CD8-positive, alpha-beta memory T cell (primary cell): ENCODE data around the gene SPATS2. TPM values are rescaled to one million over a fixed set of nuclear protein-coding genes. Genes with fewer than 3 reads are reported as not detected.

ENCODE experiments used
- CTCF ChIA-PET: fragments of 350-600 bp; sonication (Branson Sonifier 250); formaldehyde crosslinking; loops from one replicate; lab custom pipeline; 2021; ENCODE audit warnings: antibody characterized with exemption; lab: Charles Lee
- POLR2A ChIA-PET: fragments of 350-600 bp; sonication (Branson Sonifier 250); formaldehyde crosslinking; loops from one replicate; lab custom pipeline; 2021; ENCODE audit warnings: antibody characterized with exemption; lab: Charles Lee
- DNase-seq, 5 donors: peaks; one replicate each; pipeline versions ENCODE4 v3.0.0 to v3.0.0-alpha.2; 2020 to 2022; ENCODE audit warnings: mixed read lengths in 1 of 5
- H3K27ac ChIP-seq: one replicate; pipeline ENCODE4 v1.7.0; 2013; ENCODE audit warnings: low read depth, mild to moderate bottlenecking, low read length, moderate library complexity
- H3K27me3 ChIP-seq: 2 replicates; pipeline ENCODE4 v1.7.0; 2013; ENCODE audit warnings: low read length, mild to moderate bottlenecking; ENCODE audit not compliant: insufficient read depth, poor library complexity, severe bottlenecking
- H3K36me3 ChIP-seq: 2 replicates; pipeline ENCODE4 v1.7.0; 2013; ENCODE audit warnings: mild to moderate bottlenecking, low read length, moderate library complexity; ENCODE audit not compliant: insufficient read depth
- H3K4me1 ChIP-seq: 2 replicates; pipeline ENCODE4 v1.7.0; 2013; ENCODE audit warnings: mild to moderate bottlenecking, low read length, moderate library complexity; ENCODE audit not compliant: insufficient read depth
- H3K4me3 ChIP-seq: 2 replicates; pipeline ENCODE4 v1.7.0; 2013; ENCODE audit warnings: mild to moderate bottlenecking, low read length
- H3K9me3 ChIP-seq: 2 replicates; pipeline ENCODE4 v1.7.0; 2013; ENCODE audit warnings: mild to moderate bottlenecking, low read length
- H3K27ac Mint-ChIP-seq, 8 donors: one replicate each; pipeline ENCODE4 v1.8.0; 2020 to 2021; ENCODE audit warnings: mixed read lengths in 8 of 8, mild to moderate bottlenecking in 6 of 8, inconsistent platforms in 3 of 8, moderate library complexity in 3 of 8
- H3K27me3 Mint-ChIP-seq, 2 donors: one replicate each; pipeline ENCODE4 v1.8.0; 2020 to 2021; ENCODE audit warnings: mixed read lengths in 2 of 2, mild to moderate bottlenecking in 1 of 2, moderate library complexity in 1 of 2
- H3K36me3 Mint-ChIP-seq, 3 donors: one replicate each; pipeline ENCODE4 v1.8.0; 2020 to 2021; ENCODE audit warnings: mixed read lengths in 3 of 3, inconsistent platforms in 1 of 3, mild to moderate bottlenecking in 1 of 3
- H3K4me1 Mint-ChIP-seq, 3 donors: one replicate each; pipeline ENCODE4 v1.8.0; 2020 to 2021; ENCODE audit warnings: mixed read lengths in 3 of 3, inconsistent platforms in 1 of 3, mild to moderate bottlenecking in 1 of 3
- H3K4me3 Mint-ChIP-seq, 7 donors: one replicate each; pipeline ENCODE4 v1.8.0; 2020 to 2021; ENCODE audit warnings: mixed read lengths in 7 of 7, mild to moderate bottlenecking in 6 of 7, moderate library complexity in 4 of 7, inconsistent platforms in 2 of 7
- H3K9me3 Mint-ChIP-seq, 5 donors: one replicate each; pipeline ENCODE4 v1.8.0; 2020 to 2022; ENCODE audit warnings: mixed read lengths in 5 of 5, mild to moderate bottlenecking in 3 of 5, moderate library complexity in 2 of 5, inconsistent platforms in 1 of 5
- polyA plus RNA-seq: library from polyadenylated mRNA; unstranded; fragments of 300-500 nt; fragmentation: Illumina TruSeq; gene quantifications from one replicate; pipeline ENCODE4 v1.2.3, GENCODE V29; 2021
- total RNA-seq, 2 experiments: library from RNA; stranded (reverse); gene quantifications; one replicate each; pipeline ENCODE4 v1.2.3, GENCODE V29; 2021

SPATS2 gene
- total and polyA plus RNA-seq, 3 experiments from 2014 or later = 7.6 to 9.4 (median 9.1) TPM

GRCh38 chr12:49549735-49550692 lies 182.8 kb downstream of the SPATS2 start:
- ChIA-PET POLR2A (no interaction called here), CTCF (interaction anchor here (1.5 kb wide), 1 partner anchor 30 kb away, joined by 3 read pairs; no protein-coding TSS in a partner anchor)
- H3K27ac Mint-ChIP-seq = no peak overlapping the region

GRCh38 chr12:49550693-49551252 lies 183.5 kb downstream of the SPATS2 start:
- no peaks in the 10 kb centered on the region for H3K9me3 Mint-ChIP-seq
- ChIA-PET CTCF (interaction anchor here (1.5 kb wide), 1 partner anchor 29 kb away, joined by 3 read pairs; no protein-coding TSS in a partner anchor), POLR2A (interaction anchor here (0.9 kb wide), 1 partner anchor 16 kb away, joined by 3 read pairs; no protein-coding TSS in a partner anchor)
- H3K36me3 Mint-ChIP-seq = no peaks in the 10 kb centered on the region
- Histone ChIP-seq H3K36me3 (no peaks in the 10 kb centered on the region), H3K27ac (no peak overlapping the region), H3K4me1 (peaks cover 9% of the 10 kb centered on the region), H3K27me3 (peaks cover 9% of the 10 kb centered on the region), H3K9me3 (no peaks in the 10 kb centered on the region), H3K4me3 (no peak overlapping the region)
- peaks cover 13 to 20% of the 10 kb centered on the region in 2 donors for H3K27me3 Mint-ChIP-seq
- peaks cover 6 to 17% (median 6%) of the 10 kb centered on the region in 3 donors for H3K4me1 Mint-ChIP-seq
- DNase-seq = no peak
- H3K4me3 Mint-ChIP-seq = peak overlapping the region in 2 of 7 donors; percentile 61 to 79
- peak overlapping the region in 1 of 8 donors; percentile 23 for H3K27ac Mint-ChIP-seq

More at GRCh38 chr12:49549735-49550692, 182.8 kb downstream of the SPATS2 start:
- H3K4me1 Mint-ChIP-seq = peaks cover 6 to 17% (median 6%) of the 10 kb centered on the region in 3 donors
- peak overlapping the region in 4 of 7 donors; percentile 23 to 79 (median 65) for H3K4me3 Mint-ChIP-seq
- peaks cover 13 to 20% of the 10 kb centered on the region in 2 donors for H3K27me3 Mint-ChIP-seq
- Histone ChIP-seq H3K4me1 (peaks cover 9% of the 10 kb centered on the region), H3K27me3 (peaks cover 9% of the 10 kb centered on the region), H3K4me3 (no peak overlapping the region), H3K36me3 (no peaks in the 10 kb centered on the region), H3K9me3 (no peaks in the 10 kb centered on the region), H3K27ac (no peak overlapping the region)
- DNase-seq = no peak
- no peaks in the 10 kb centered on the region for H3K36me3 Mint-ChIP-seq
- no peaks in the 10 kb centered on the region for H3K9me3 Mint-ChIP-seq

GRCh38 chr12:49552014-49552413 lies 184.8 kb downstream of the SPATS2 start:
- ChIA-PET POLR2A (no interaction called here), CTCF (interaction anchor here (1.0 to 1.9 kb wide), 4 partner anchors 12 to 71 kb away, joined by 3 to 4 read pairs (median 4); partner anchors contain the start of genes KCNH3 and PRPF40B)
- no peaks in the 10 kb centered on the region for H3K9me3 ChIP-seq
- DNase-seq = no peak
- no peak overlapping the region for H3K27ac ChIP-seq
- H3K36me3 Mint-ChIP-seq = peaks cover 0 to 10% (median 0%) of the 10 kb centered on the region in 3 donors
- H3K27me3 Mint-ChIP-seq = peaks cover 11 to 14% of the 10 kb centered on the region in 2 donors
- no peak overlapping the region for H3K4me3 ChIP-seq
- no peaks in the 10 kb centered on the region for H3K36me3 ChIP-seq
- peaks cover 9% of the 10 kb centered on the region for H3K27me3 ChIP-seq
- peaks cover 6 to 17% (median 6%) of the 10 kb centered on the region in 3 donors for H3K4me1 Mint-ChIP-seq
- no peak overlapping the region for H3K4me3 Mint-ChIP-seq
- no peaks in the 10 kb centered on the region for H3K9me3 Mint-ChIP-seq
- H3K27ac Mint-ChIP-seq = no peak overlapping the region
- H3K4me1 ChIP-seq = peaks cover 9% of the 10 kb centered on the region

- Histone ChIP-seq H3K27me3 (peaks cover 9% of the 10 kb centered on the region), H3K4me3 (no peak overlapping the region), H3K9me3 (no peaks in the 10 kb centered on the region), H3K4me1 (peaks cover 9% of the 10 kb centered on the region), H3K36me3 (no peaks in the 10 kb centered on the region), H3K27ac (no peak overlapping the region)
- DNase-seq = no peak
- no peak overlapping the region for H3K4me3 Mint-ChIP-seq
- H3K36me3 Mint-ChIP-seq = peaks cover 0 to 11% (median 0%) of the 10 kb centered on the region in 3 donors
- H3K27me3 Mint-ChIP-seq = peaks cover 8 to 10% of the 10 kb centered on the region in 2 donors
- ChIA-PET POLR2A (interaction anchor here (1.9 kb wide), 1 partner anchor 15 kb away, joined by 4 read pairs; no protein-coding TSS in a partner anchor), CTCF (interaction anchor here (1.0 to 2.3 kb wide), 9 partner anchors 13 to 221 kb away, joined by 3 to 9 read pairs (median 3); partner anchors contain the start of genes KCNH3, PRPF40B and TMBIM6)
- no peaks in the 10 kb centered on the region for H3K9me3 Mint-ChIP-seq
- peaks cover 6 to 17% (median 6%) of the 10 kb centered on the region in 3 donors for H3K4me1 Mint-ChIP-seq
- H3K27ac Mint-ChIP-seq = no peak overlapping the region
Observed at GRCh38 chr12:49552425-49552824, 185.2 kb downstream of the SPATS2 start.

DNA sequence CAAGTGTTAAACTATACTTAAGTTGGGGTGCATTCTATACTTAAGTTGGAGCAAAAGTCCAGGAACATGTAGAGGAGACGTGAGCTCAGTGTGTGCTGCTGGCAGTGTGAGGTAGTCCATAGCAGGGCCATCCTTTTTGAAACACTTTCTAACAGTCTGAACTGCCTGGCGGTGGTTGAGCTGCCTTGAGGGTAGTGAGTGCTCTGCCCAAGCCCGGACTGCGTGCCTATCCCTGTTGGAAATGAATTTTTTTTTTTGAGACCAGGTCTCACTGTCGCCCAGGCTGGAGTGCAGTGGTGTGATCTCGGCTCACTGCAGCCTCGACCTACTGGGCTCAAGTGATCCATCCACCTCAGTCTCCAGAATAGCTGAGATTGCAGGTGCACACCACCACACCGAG lies 185.6 kb downstream of the SPATS2 start:
- Histone ChIP-seq H3K27ac (no peak overlapping the region), H3K4me1 (peaks cover 9% of the 10 kb centered on the region), H3K9me3 (no peaks in the 10 kb centered on the region), H3K4me3 (no peak overlapping the region), H3K36me3 (no peaks in the 10 kb centered on the region), H3K27me3 (peaks cover 9% of the 10 kb centered on the region)
- Mint-ChIP-seq H3K27ac (peak overlapping the region in 1 of 8 donors; percentile 81), H3K9me3 (no peaks in the 10 kb centered on the region), H3K36me3 (peaks cover 0 to 13% (median 0%) of the 10 kb centered on the region in 3 donors), H3K4me3 (no peak overlapping the region), H3K27me3 (peaks cover 6 to 8% of the 10 kb centered on the region in 2 donors), H3K4me1 (peaks cover 6 to 17% (median 6%) of the 10 kb centered on the region in 3 donors)
- no peak for DNase-seq
- CTCF ChIA-PET = interaction anchor here (0.8 to 2.3 kb wide), 13 partner anchors 11 to 264 kb away, joined by 3 to 12 read pairs (median 3); partner anchors contain the start of genes PRPF40B and TMBIM6
- POLR2A ChIA-PET = interaction anchor here (0.7 to 1.9 kb wide), 3 partner anchors 12 to 70 kb away, joined by 3 to 4 read pairs (median 3); no protein-coding TSS in a partner anchor

- H3K27me3 ChIP-seq = peaks cover 2% of the 10 kb centered on the region
- H3K36me3 Mint-ChIP-seq = peaks cover 0 to 19% (median 0%) of the 10 kb centered on the region in 3 donors
- CTCF ChIA-PET = interaction anchor here (0.7 to 2.4 kb wide), 25 partner anchors 9 to 265 kb away, joined by 3 to 12 read pairs (median 4); partner anchors contain the start of genes PRPF40B and TMBIM6
- peak in 2 of 5 donors; percentile 31 to 46 for DNase-seq
- H3K4me1 Mint-ChIP-seq = peaks cover 4 to 11% (median 6%) of the 10 kb centered on the region in 3 donors
- POLR2A ChIA-PET = interaction anchor here (0.7 to 1.9 kb wide), 3 partner anchors 12 to 69 kb away, joined by 3 to 4 read pairs (median 3); no protein-coding TSS in a partner anchor
- H3K9me3 Mint-ChIP-seq = no peaks in the 10 kb centered on the region
- peak overlapping the region in 1 of 7 donors; percentile 4 for H3K4me3 Mint-ChIP-seq
- H3K4me1 ChIP-seq = peaks cover 5% of the 10 kb centered on the region
- H3K36me3 ChIP-seq = no peaks in the 10 kb centered on the region
- no peak overlapping the region for H3K27ac ChIP-seq
- H3K27ac Mint-ChIP-seq = peak overlapping the region in 3 of 8 donors; percentile 20 to 81 (median 71)
- H3K4me3 ChIP-seq = no peak overlapping the region
- H3K9me3 ChIP-seq = no peaks in the 10 kb centered on the region
- peaks cover 3% of the 10 kb centered on the region in 2 donors for H3K27me3 Mint-ChIP-seq
Observed at GRCh38 chr12:49553512-49554088, 186.3 kb downstream of the SPATS2 start.

DNA sequence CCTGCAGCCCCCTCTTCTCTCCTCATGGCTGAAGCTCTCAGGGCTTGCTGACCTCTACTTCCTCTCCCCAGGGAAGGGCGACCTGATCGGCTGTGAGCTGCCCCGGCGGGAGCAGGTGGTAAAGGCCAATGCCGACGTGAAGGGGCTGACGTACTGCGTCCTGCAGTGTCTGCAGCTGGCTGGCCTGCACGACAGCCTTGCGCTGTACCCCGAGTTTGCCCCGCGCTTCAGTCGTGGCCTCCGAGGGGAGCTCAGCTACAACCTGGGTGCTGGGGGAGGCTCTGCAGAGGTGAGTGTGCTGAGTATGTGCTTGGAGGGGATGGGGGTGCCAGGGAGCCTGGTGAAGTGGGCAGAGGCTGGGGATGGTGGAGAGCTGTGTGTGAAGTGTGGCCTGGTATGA lies 187.0 kb downstream of the SPATS2 start:
- Histone ChIP-seq H3K9me3 (no peaks in the 10 kb centered on the region), H3K36me3 (peaks cover 5% of the 10 kb centered on the region), H3K27ac (no peak overlapping the region), H3K4me3 (no peak overlapping the region), H3K4me1 (peaks cover 5% of the 10 kb centered on the region), H3K27me3 (no peaks in the 10 kb centered on the region)
- DNase-seq = no peak
- CTCF ChIA-PET = interaction anchor here (0.7 to 2.4 kb wide), 21 partner anchors 10 to 266 kb away, joined by 3 to 12 read pairs (median 4); partner anchors contain the start of genes PRPF40B and TMBIM6
- POLR2A ChIA-PET = interaction anchor here (1.9 kb wide), 1 partner anchor 13 kb away, joined by 4 read pairs; no protein-coding TSS in a partner anchor
- H3K27ac Mint-ChIP-seq = no peak overlapping the region
- peaks cover 4 to 6% (median 6%) of the 10 kb centered on the region in 3 donors for H3K4me1 Mint-ChIP-seq
- no peaks in the 10 kb centered on the region for H3K9me3 Mint-ChIP-seq
- H3K36me3 Mint-ChIP-seq = peaks cover 0 to 25% (median 2%) of the 10 kb centered on the region in 3 donors
- peaks cover 0 to 3% of the 10 kb centered on the region in 2 donors for H3K27me3 Mint-ChIP-seq
- H3K4me3 Mint-ChIP-seq = no peak overlapping the region
